Spleen (tissue), 11 donors: ENCODE results near the gene CSN1S1. TPM values are rescaled to one million over a fixed set of nuclear protein-coding genes. Genes with fewer than 3 reads are reported as not detected.

Experiments used
- DNase-seq: peaks from one replicate; pipeline ENCODE4 v3.0.0-alpha.2; 2020
- H3K27ac ChIP-seq, 8 donors: fragments of 200-600 bp; sonication (generic) in 7 of 8; 1 replicate in 4 of 8; 2 replicates in 4 of 8; pipeline versions ENCODE4 v1.5.0 to v1.8.0; 2016 to 2021; ENCODE audit warnings: inconsistent platforms in 4 of 8, mild to moderate bottlenecking in 4 of 8, moderate library complexity in 1 of 8
- H3K27me3 ChIP-seq, 7 donors: fragments of 200-600 bp; sonication (generic) in 6 of 7; replicated peaks in 1 of 7; 1 replicate in 4 of 7; 2 replicates in 3 of 7; pipeline versions ENCODE4 v1.5.0 to v1.8.0; 2016 to 2021; ENCODE audit warnings: inconsistent platforms in 3 of 7, mild to moderate bottlenecking in 1 of 7
- H3K36me3 ChIP-seq, 6 donors: fragments of 200-600 bp; sonication (generic) in 5 of 6; 1 replicate in 4 of 6; 2 replicates in 2 of 6; pipeline versions ENCODE4 v1.5.0 to v1.8.0; 2016 to 2021; ENCODE audit warnings: inconsistent platforms in 2 of 6
- H3K4me1 ChIP-seq, 6 donors: fragments of 200-600 bp; sonication (generic) in 5 of 6; 1 replicate in 3 of 6; 2 replicates in 3 of 6; pipeline versions ENCODE4 v1.5.0 to v1.8.0; 2016 to 2021; ENCODE audit warnings: inconsistent platforms in 3 of 6
- H3K4me3 ChIP-seq, 8 donors: fragments of 200-600 bp; sonication (generic) in 7 of 8; 1 replicate in 4 of 8; 2 replicates in 4 of 8; pipeline versions ENCODE4 v1.5.0 to v1.8.0; 2016 to 2021; ENCODE audit warnings: inconsistent platforms in 4 of 8, mild to moderate bottlenecking in 4 of 8, moderate library complexity in 2 of 8
- H3K9me3 ChIP-seq, 8 donors: fragments of 200-600 bp; sonication (generic) in 7 of 8; 1 replicate in 4 of 8; 2 replicates in 4 of 8; pipeline versions ENCODE4 v1.5.0 to v1.8.0; 2016 to 2021; ENCODE audit warnings: inconsistent platforms in 4 of 8
- POLR2A ChIP-seq, 3 donors: fragments of 450-650 bp; IDR thresholded peaks; one replicate each; pipeline ENCODE4 v1.5.1; 2017; ENCODE audit warnings: antibody characterized with exemption in 3 of 3, mild to moderate bottlenecking in 1 of 3
- POLR2AphosphoS5 ChIP-seq, 3 donors: sonication (generic); formaldehyde crosslinking; IDR thresholded peaks; one replicate each; pipeline ENCODE4 v1.5.1; 2017; ENCODE audit warnings: antibody characterized with exemption in 3 of 3
- WGBS, 5 donors: extraction: QIAGEN DNeasy Blood & Tissue Kit in 3 of 5; methylation state at CpG; one replicate each; pipeline versions ENCODE4 v1.1.5 to v1.1.7; 2013 to 2018; 5-methylcytosine and 5-hydroxymethylcytosine counted together
- intact Hi-C: fragments of 100-400 bp; cut with DNase I; formaldehyde crosslinking; loops from one replicate; pipeline ENCODE4 v1.15.0; 2023; ENCODE audit warnings: low total_unique reads
- polyA plus RNA-seq, 3 donors: library from polyadenylated mRNA; stranded (reverse); fragments of 200-250 nt; gene quantifications; one replicate each; pipeline ENCODE4 v1.2.1, GENCODE V29; 2013
- total RNA-seq, 7 donors: library from RNA; depleted of rRNA in 3 of 7; stranded (reverse); fragments of >200 nt in 3 of 7; fragmentation: NEBNext Ultra II Directional in 4 of 7; extraction: Animal tissue kit (Norgen Biotek cat#: 25700) in 4 of 7; gene quantifications; one replicate each; pipeline versions ENCODE4 v1.1.0 to v1.2.1, GENCODE V29; 2016 to 2021
- TF ChIP-seq, protein P1 (sequence below), 11 experiments: fragments of 200-600 bp in 7 of 11; fragments of 450-650 bp in 4 of 11; sonication (generic) in 4 of 11; IDR thresholded peaks in 8 of 11; conservative IDR thresholded peaks in 3 of 11; 1 replicate in 7 of 11; 2 replicates in 4 of 11; pipeline versions ENCODE4 v1.4.0 to v1.8.0; 2016 to 2021; ENCODE audit warnings: antibody characterized with exemption in 11 of 11, inconsistent platforms in 4 of 11, mild to moderate bottlenecking in 1 of 11
- donor health status: healthy with polysubstance abuse.
- donor health status: DM: no; HTN: no; CAD: no; lungs with moderate emphysema.
- donor health status: DM: no; HTN: no; CAD: no.
- donor health status: Bipolar disorder and iron deficiency.
- donor health status: healthy.
- donor health status: DM: no; HTN: no; CAD: no.
- donor health status: DM: yes; HTN: yes; CAD: no.

The CSN1S1 gene
- total and polyA plus RNA-seq, 10 donors, result not detected

DNA sequence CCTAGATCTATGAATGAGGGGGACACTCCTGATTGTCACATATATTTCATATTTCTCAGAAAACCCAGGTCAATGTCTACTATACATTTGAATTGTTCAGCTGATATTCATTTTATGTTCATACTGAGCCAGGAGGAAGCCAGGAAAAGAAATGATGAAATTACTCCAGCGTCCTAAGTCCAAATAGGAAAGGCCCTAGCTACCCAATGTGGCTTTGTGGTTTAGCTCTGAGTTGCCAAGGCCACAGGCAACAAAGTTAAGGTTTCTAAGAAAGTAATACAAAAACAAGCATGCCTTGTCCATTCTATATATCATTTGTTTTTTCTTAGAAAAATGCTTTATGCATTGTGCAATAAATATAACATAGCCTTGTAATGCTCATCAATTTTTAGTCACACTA, 39.2 kb downstream of the CSN1S1 start:
- intact Hi-C loops, result no loop called here
- H3K36me3 ChIP-seq, result no peaks in the 10 kb centered on the region
- no peak overlapping the region for H3K4me3 ChIP-seq
- H3K4me1 ChIP-seq, result no peaks in the 10 kb centered on the region
- WGBS, 5 donors, result 14 to 21% (median 19%) methylated on average over 1 of the region's 1 CpG
- DNase-seq, result no peak
- H3K27me3 ChIP-seq, result no peaks in the 10 kb centered on the region
- no peaks in the 10 kb centered on the region for H3K9me3 ChIP-seq
- no peak overlapping the region for H3K27ac ChIP-seq
- TF ChIP-seq POLR2AphosphoS5 (IDR thresholded peaks at IDR 0.05) (no peak), POLR2A (IDR thresholded peaks at IDR 0.05) (no peak)
- TF ChIP-seq, protein P1, sequence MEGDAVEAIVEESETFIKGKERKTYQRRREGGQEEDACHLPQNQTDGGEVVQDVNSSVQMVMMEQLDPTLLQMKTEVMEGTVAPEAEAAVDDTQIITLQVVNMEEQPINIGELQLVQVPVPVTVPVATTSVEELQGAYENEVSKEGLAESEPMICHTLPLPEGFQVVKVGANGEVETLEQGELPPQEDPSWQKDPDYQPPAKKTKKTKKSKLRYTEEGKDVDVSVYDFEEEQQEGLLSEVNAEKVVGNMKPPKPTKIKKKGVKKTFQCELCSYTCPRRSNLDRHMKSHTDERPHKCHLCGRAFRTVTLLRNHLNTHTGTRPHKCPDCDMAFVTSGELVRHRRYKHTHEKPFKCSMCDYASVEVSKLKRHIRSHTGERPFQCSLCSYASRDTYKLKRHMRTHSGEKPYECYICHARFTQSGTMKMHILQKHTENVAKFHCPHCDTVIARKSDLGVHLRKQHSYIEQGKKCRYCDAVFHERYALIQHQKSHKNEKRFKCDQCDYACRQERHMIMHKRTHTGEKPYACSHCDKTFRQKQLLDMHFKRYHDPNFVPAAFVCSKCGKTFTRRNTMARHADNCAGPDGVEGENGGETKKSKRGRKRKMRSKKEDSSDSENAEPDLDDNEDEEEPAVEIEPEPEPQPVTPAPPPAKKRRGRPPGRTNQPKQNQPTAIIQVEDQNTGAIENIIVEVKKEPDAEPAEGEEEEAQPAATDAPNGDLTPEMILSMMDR (IDR thresholded peaks at IDR 0.05 in 8 of 11, conservative IDR thresholded peaks at IDR 0.05 in 3 of 11), result no peak

DNA sequence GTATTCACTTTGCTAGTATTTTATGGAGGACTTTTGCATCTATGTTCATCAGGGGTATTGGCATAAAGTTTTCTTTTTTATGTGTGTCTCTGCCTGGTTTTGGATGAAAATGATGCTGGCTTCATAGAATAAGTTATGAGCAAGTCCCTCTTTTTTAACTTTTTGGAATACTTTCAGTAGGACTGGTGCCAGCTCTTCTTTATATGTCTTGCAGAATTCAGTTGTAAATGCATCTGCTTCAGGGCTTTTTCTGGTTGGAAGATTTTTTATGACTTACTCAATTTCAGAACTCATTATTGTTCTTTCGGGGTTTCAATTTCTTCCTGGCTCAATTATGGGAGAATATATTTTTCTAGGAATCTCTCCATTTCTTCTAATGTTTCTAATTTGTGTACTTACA, 43.8 kb downstream of the CSN1S1 start:
- DNase-seq, result no peak
- Histone ChIP-seq H3K4me3 (no peak overlapping the region), H3K27ac (no peak overlapping the region), H3K36me3 (no peaks in the 10 kb centered on the region), H3K4me1 (no peaks in the 10 kb centered on the region), H3K27me3 (no peaks in the 10 kb centered on the region), H3K9me3 (no peaks in the 10 kb centered on the region)
- WGBS, 5 donors, result 69 to 92% (median 85%) methylated on average over 1 of the region's 1 CpG
- intact Hi-C loops, result no loop called here
- TF ChIP-seq POLR2A (IDR thresholded peaks at IDR 0.05), result no peak
- TF ChIP-seq, protein P1 (IDR thresholded peaks at IDR 0.05 in 8 of 11, conservative IDR thresholded peaks at IDR 0.05 in 3 of 11), result no peak

DNA sequence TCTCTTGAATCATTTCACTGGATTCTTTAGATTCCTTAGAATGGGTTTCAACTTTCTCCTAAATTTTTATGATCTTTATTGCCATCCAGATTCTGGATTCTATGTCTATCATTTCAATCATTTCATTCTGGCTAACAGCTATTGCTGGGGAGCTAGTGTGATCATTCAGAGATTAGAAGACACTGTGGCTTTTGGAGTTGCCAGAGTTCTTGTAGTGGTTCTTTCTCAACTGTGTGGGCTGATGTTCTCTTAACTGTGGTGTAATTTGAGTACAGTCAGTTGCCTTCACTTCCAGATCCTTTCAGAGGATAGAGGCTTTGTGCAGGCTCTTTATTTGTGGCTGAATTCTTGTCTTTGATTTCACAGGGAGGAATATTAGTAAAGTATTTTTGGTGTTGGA, 46.7 kb downstream of the CSN1S1 start:
- Histone ChIP-seq H3K36me3 (no peaks in the 10 kb centered on the region), H3K4me3 (no peak overlapping the region), H3K4me1 (no peaks in the 10 kb centered on the region), H3K27me3 (no peaks in the 10 kb centered on the region), H3K27ac (no peak overlapping the region), H3K9me3 (no peaks in the 10 kb centered on the region)
- DNase-seq, result no peak
- intact Hi-C loops, result no loop called here
- no peak for TF ChIP-seq POLR2AphosphoS5 (IDR thresholded peaks at IDR 0.05)
- TF ChIP-seq, protein P1 (IDR thresholded peaks at IDR 0.05 in 8 of 11, conservative IDR thresholded peaks at IDR 0.05 in 3 of 11), result no peak
- no peak for TF ChIP-seq POLR2A (IDR thresholded peaks at IDR 0.05)

DNA sequence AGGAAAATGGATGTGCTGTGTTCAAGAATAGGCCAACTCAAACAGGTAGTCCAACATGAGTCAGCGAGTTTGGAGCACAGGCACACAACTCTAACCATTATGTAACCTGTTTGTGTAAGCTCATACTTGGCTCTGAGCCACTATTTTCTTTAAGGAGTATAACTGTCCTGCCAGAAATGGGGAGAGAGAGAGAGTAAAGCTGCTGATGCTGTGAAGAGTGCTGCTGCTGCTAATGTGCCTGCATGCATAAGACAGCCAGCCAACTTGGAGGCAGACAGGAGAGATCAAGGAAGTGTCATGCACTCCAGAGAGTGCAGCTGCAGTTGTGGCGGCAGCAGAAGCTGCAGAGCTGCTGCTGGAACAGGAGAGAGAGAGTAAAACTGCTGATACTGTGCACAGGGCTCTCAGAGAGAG, 53.2 kb downstream of the CSN1S1 start:
- intact Hi-C loops, result no loop called here
- H3K9me3 ChIP-seq, result no peaks in the 10 kb centered on the region
- H3K36me3 ChIP-seq, result no peaks in the 10 kb centered on the region
- WGBS, 5 donors, result 38 to 69% (median 60%) methylated on average over 2 of the region's 2 CpGs
- no peak for DNase-seq
- H3K4me1 ChIP-seq, result no peaks in the 10 kb centered on the region
- no peak for TF ChIP-seq POLR2A (IDR thresholded peaks at IDR 0.05)
- no peak for TF ChIP-seq POLR2AphosphoS5 (IDR thresholded peaks at IDR 0.05)
- TF ChIP-seq, protein P1 (IDR thresholded peaks at IDR 0.05 in 8 of 11, conservative IDR thresholded peaks at IDR 0.05 in 3 of 11), result no peak
- no peak overlapping the region for H3K4me3 ChIP-seq
- H3K27ac ChIP-seq, result no peak overlapping the region
- H3K27me3 ChIP-seq, result no peaks in the 10 kb centered on the region
